ENCODE results near the gene LRBA. TPM values are rescaled to one million over a fixed set of nuclear protein-coding genes. Genes with fewer than 3 reads are reported as not detected.

Gene LRBA
- total RNA-seq, 1 experiment from 2014 or later = 69.1 TPM

DNA sequence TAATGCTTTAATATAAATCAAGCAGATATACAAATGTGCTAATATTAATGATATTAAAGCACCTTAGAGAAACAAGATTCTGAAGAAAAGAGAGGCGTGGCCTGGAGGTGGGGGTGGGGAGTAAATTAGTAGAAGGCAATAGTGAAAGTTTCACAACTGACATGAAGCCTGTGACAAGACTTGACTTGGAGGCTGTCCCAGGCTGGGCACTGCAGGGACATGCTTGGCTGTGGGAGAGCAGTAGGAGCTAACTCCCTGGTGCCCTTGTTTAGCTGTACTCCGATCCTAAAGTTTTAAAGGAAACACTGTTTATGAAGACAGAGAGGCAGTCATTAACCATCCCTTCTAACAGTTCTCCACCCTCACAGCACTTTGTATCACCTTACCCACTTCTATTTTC lies 672.1 kb downstream of the LRBA start (continued):
- TF ChIP-seq RELA (CRISPR knock-in tag; IDR thresholded peaks at IDR 0.05; ENCODE audit: borderline replicate concordance) (no peak), ZNF232 (CRISPR knock-in tag; IDR thresholded peaks at IDR 0.05) (no peak), NR1H2 (CRISPR knock-in tag; IDR thresholded peaks at IDR 0.05) (no peak)
- TF ChIP-seq, protein P1, sequence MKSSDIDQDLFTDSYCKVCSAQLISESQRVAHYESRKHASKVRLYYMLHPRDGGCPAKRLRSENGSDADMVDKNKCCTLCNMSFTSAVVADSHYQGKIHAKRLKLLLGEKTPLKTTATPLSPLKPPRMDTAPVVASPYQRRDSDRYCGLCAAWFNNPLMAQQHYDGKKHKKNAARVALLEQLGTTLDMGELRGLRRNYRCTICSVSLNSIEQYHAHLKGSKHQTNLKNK (CRISPR knock-in tag; IDR thresholded peaks at IDR 0.05) = no peak
- TF ChIP-seq, protein P2, sequence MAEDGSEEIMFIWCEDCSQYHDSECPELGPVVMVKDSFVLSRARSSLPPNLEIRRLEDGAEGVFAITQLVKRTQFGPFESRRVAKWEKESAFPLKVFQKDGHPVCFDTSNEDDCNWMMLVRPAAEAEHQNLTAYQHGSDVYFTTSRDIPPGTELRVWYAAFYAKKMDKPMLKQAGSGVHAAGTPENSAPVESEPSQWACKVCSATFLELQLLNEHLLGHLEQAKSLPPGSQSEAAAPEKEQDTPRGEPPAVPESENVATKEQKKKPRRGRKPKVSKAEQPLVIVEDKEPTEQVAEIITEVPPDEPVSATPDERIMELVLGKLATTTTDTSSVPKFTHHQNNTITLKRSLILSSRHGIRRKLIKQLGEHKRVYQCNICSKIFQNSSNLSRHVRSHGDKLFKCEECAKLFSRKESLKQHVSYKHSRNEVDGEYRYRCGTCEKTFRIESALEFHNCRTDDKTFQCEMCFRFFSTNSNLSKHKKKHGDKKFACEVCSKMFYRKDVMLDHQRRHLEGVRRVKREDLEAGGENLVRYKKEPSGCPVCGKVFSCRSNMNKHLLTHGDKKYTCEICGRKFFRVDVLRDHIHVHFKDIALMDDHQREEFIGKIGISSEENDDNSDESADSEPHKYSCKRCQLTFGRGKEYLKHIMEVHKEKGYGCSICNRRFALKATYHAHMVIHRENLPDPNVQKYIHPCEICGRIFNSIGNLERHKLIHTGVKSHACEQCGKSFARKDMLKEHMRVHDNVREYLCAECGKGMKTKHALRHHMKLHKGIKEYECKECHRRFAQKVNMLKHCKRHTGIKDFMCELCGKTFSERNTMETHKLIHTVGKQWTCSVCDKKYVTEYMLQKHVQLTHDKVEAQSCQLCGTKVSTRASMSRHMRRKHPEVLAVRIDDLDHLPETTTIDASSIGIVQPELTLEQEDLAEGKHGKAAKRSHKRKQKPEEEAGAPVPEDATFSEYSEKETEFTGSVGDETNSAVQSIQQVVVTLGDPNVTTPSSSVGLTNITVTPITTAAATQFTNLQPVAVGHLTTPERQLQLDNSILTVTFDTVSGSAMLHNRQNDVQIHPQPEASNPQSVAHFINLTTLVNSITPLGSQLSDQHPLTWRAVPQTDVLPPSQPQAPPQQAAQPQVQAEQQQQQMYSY (CRISPR knock-in tag; IDR thresholded peaks at IDR 0.05) = no peak
- TF ChIP-seq, protein P3, sequence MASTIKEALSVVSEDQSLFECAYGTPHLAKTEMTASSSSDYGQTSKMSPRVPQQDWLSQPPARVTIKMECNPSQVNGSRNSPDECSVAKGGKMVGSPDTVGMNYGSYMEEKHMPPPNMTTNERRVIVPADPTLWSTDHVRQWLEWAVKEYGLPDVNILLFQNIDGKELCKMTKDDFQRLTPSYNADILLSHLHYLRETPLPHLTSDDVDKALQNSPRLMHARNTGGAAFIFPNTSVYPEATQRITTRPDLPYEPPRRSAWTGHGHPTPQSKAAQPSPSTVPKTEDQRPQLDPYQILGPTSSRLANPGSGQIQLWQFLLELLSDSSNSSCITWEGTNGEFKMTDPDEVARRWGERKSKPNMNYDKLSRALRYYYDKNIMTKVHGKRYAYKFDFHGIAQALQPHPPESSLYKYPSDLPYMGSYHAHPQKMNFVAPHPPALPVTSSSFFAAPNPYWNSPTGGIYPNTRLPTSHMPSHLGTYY (CRISPR knock-in tag; IDR thresholded peaks at IDR 0.05) = no peak

DNA sequence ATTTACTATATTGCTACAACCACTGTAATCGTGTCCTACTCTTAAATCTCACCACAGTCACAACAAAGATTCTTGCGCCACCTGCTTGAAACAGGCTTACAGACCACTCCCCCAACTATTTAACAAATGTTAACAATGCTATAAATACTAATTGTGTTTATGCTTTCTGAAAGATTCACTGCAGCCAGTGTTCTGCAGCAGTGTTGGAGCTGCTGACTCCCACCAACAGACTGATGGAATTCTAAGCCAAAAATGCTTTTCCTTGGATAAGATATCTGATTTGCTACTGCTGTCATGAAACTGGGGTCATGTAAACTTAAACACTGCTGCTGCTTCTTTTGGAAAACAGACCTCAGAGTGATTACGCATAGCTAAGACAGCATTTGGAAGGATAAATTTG lies 677.4 kb downstream of the LRBA start:
- POLR2A ChIA-PET = no interaction called here
- H3K36me3 Mint-ChIP-seq = no peaks in the 10 kb centered on the region
- no peak overlapping the region for H3K27ac Mint-ChIP-seq
- CTCF ChIA-PET = interaction anchor here (1.3 kb wide), 1 partner anchor 39 kb away, joined by 4 read pairs; no protein-coding TSS in a partner anchor
- no peaks in the 10 kb centered on the region for H3K27me3 Mint-ChIP-seq (ENCODE audit: low read depth)
- ATAC-seq (no peak), DNase-seq (ENCODE audit: low spot score) (no peak)
- H3K4me1 Mint-ChIP-seq = peaks cover 12% of the 10 kb centered on the region
- H3K9me3 Mint-ChIP-seq = no peaks in the 10 kb centered on the region
- no peak overlapping the region for H3K4me3 Mint-ChIP-seq
- TF ChIP-seq, protein P4, sequence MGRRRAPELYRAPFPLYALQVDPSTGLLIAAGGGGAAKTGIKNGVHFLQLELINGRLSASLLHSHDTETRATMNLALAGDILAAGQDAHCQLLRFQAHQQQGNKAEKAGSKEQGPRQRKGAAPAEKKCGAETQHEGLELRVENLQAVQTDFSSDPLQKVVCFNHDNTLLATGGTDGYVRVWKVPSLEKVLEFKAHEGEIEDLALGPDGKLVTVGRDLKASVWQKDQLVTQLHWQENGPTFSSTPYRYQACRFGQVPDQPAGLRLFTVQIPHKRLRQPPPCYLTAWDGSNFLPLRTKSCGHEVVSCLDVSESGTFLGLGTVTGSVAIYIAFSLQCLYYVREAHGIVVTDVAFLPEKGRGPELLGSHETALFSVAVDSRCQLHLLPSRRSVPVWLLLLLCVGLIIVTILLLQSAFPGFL (CRISPR knock-in tag; IDR thresholded peaks at IDR 0.05; ENCODE audit: borderline replicate concordance) = no peak
- TF ChIP-seq TEAD1 (CRISPR knock-in tag; IDR thresholded peaks at IDR 0.05) (no peak), ZNF138 (CRISPR knock-in tag; conservative IDR thresholded peaks at IDR 0.05) (no peak), RORB (CRISPR knock-in tag; IDR thresholded peaks at IDR 0.05) (no peak), NFE2L1 (CRISPR knock-in tag; IDR thresholded peaks at IDR 0.05) (no peak), SMAD4 (CRISPR knock-in tag; IDR thresholded peaks at IDR 0.05) (no peak), FOXP1 (CRISPR knock-in tag; IDR thresholded peaks at IDR 0.05; ENCODE audit: borderline replicate concordance) (no peak), HMGA2 (CRISPR knock-in tag; IDR thresholded peaks at IDR 0.05) (no peak), SOX15 (CRISPR knock-in tag; IDR thresholded peaks at IDR 0.05) (no peak), ZNF671 (CRISPR knock-in tag; IDR thresholded peaks at IDR 0.05) (no peak), ZNF232 (CRISPR knock-in tag; IDR thresholded peaks at IDR 0.05) (no peak), EMX1 (CRISPR knock-in tag; IDR thresholded peaks at IDR 0.05) (no peak)
- TF ChIP-seq, protein P5, sequence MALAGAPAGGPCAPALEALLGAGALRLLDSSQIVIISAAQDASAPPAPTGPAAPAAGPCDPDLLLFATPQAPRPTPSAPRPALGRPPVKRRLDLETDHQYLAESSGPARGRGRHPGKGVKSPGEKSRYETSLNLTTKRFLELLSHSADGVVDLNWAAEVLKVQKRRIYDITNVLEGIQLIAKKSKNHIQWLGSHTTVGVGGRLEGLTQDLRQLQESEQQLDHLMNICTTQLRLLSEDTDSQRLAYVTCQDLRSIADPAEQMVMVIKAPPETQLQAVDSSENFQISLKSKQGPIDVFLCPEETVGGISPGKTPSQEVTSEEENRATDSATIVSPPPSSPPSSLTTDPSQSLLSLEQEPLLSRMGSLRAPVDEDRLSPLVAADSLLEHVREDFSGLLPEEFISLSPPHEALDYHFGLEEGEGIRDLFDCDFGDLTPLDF (CRISPR knock-in tag; IDR thresholded peaks at IDR 0.05) = no peak
- TF ChIP-seq, protein P6, sequence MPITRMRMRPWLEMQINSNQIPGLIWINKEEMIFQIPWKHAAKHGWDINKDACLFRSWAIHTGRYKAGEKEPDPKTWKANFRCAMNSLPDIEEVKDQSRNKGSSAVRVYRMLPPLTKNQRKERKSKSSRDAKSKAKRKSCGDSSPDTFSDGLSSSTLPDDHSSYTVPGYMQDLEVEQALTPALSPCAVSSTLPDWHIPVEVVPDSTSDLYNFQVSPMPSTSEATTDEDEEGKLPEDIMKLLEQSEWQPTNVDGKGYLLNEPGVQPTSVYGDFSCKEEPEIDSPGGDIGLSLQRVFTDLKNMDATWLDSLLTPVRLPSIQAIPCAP (CRISPR knock-in tag; IDR thresholded peaks at IDR 0.05) = no peak
- TF ChIP-seq, protein P7, sequence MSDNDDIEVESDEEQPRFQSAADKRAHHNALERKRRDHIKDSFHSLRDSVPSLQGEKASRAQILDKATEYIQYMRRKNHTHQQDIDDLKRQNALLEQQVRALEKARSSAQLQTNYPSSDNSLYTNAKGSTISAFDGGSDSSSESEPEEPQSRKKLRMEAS (CRISPR knock-in tag; IDR thresholded peaks at IDR 0.05) = no peak
- TF ChIP-seq, protein P8, sequence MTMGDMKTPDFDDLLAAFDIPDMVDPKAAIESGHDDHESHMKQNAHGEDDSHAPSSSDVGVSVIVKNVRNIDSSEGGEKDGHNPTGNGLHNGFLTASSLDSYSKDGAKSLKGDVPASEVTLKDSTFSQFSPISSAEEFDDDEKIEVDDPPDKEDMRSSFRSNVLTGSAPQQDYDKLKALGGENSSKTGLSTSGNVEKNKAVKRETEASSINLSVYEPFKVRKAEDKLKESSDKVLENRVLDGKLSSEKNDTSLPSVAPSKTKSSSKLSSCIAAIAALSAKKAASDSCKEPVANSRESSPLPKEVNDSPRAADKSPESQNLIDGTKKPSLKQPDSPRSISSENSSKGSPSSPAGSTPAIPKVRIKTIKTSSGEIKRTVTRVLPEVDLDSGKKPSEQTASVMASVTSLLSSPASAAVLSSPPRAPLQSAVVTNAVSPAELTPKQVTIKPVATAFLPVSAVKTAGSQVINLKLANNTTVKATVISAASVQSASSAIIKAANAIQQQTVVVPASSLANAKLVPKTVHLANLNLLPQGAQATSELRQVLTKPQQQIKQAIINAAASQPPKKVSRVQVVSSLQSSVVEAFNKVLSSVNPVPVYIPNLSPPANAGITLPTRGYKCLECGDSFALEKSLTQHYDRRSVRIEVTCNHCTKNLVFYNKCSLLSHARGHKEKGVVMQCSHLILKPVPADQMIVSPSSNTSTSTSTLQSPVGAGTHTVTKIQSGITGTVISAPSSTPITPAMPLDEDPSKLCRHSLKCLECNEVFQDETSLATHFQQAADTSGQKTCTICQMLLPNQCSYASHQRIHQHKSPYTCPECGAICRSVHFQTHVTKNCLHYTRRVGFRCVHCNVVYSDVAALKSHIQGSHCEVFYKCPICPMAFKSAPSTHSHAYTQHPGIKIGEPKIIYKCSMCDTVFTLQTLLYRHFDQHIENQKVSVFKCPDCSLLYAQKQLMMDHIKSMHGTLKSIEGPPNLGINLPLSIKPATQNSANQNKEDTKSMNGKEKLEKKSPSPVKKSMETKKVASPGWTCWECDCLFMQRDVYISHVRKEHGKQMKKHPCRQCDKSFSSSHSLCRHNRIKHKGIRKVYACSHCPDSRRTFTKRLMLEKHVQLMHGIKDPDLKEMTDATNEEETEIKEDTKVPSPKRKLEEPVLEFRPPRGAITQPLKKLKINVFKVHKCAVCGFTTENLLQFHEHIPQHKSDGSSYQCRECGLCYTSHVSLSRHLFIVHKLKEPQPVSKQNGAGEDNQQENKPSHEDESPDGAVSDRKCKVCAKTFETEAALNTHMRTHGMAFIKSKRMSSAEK (CRISPR knock-in tag; IDR thresholded peaks at IDR 0.05; ENCODE audit: borderline replicate concordance) = no peak
- TF ChIP-seq, protein P9, sequence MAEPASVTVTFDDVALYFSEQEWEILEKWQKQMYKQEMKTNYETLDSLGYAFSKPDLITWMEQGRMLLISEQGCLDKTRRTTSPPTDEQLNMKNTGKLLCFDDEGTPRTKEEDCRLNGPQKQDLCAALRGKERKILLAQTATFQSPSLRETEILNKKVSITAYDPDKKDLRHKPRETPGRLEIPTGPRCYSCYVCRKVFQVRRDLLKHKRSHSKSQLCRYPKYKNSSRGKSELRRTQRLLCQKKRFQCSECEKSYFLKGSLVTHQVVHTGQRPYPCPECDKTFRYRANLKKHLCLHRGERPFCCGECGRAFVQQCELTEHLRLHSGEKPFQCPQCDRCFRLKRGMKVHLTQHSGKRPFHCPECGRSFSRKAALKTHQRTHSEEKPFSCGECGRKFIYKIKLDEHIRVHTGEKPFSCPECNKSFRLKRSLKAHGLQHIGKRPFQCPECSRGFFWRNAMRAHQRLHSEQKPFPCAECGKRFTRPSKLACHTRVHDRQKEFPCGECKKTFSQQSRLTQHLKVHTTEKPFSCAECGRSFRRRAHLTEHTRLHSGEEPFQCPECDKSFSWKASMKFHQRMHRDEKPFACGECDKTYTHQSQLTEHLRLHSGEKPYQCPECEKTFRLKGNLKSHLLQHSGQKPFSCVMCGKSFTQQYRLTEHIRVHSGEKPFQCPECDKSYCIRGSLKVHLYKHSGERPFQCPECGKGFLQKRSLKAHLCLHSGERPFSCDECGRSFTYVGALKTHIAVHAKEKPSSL (CRISPR knock-in tag; conservative IDR thresholded peaks at IDR 0.05) = no peak
